Esophagus squamous epithelium (tissue), 5 donors: ENCODE results near the gene NECTIN1. TPM values are rescaled to one million over a fixed set of nuclear protein-coding genes. Genes with fewer than 3 reads are reported as not detected.

Experiments used
- DNase-seq: peaks from one replicate; lab custom pipeline; 2025; lab: John Stamatoyannopoulos, UW
- H3K27ac ChIP-seq, 4 donors: fragments of 200-600 bp; sonication (generic); one replicate each; pipeline ENCODE4 v1.5.1; 2016 to 2019; ENCODE audit warnings: mild to moderate bottlenecking in 1 of 4
- H3K27me3 ChIP-seq, 4 donors: fragments of 200-600 bp; sonication (generic); 1 replicate in 3 of 4; 2 replicates in 1 of 4; pipeline versions ENCODE4 v1.5.1 to v1.6.0; 2017 to 2021; ENCODE audit warnings: antibody characterized with exemption in 1 of 4
- H3K36me3 ChIP-seq, 3 donors: fragments of 200-600 bp; sonication (generic); one replicate each; pipeline ENCODE4 v1.5.1; 2016 to 2019
- H3K4me1 ChIP-seq, 3 donors: fragments of 200-600 bp; sonication (generic); one replicate each; pipeline ENCODE4 v1.5.1; 2017 to 2019
- H3K4me3 ChIP-seq, 4 donors: fragments of 200-600 bp; sonication (generic); 1 replicate in 3 of 4; 2 replicates in 1 of 4; pipeline ENCODE4 v1.5.1; 2016 to 2019; ENCODE audit warnings: mild to moderate bottlenecking in 2 of 4, moderate library complexity in 1 of 4
- H3K9me3 ChIP-seq, 3 donors: fragments of 200-600 bp; sonication (generic); one replicate each; pipeline ENCODE4 v1.5.1; 2016 to 2019
- POLR2A ChIP-seq, 4 donors: fragments of 450-650 bp; IDR thresholded peaks; one replicate each; pipeline ENCODE4 v1.6.1; 2017; ENCODE audit warnings: antibody characterized with exemption in 4 of 4, mild to moderate bottlenecking in 4 of 4, moderate library complexity in 3 of 4
- WGBS, 2 donors: methylation state at CpG; one replicate each; pipeline ENCODE4 v1.1.5; 2018; 5-methylcytosine and 5-hydroxymethylcytosine counted together
- intact Hi-C: fragments of 100-400 bp; cut with DNase I; formaldehyde crosslinking; loops from one replicate; pipeline ENCODE4 v1.15.0; 2022
- total RNA-seq, 4 donors: library from RNA; depleted of rRNA; stranded (reverse); fragments of >200 nt; gene quantifications; one replicate each; pipeline ENCODE4 v1.1.0, GENCODE V29; 2016
- TF ChIP-seq, protein P1 (sequence below), 6 experiments: fragments of 450-650 bp in 4 of 6; fragments of 200-600 bp in 2 of 6; sonication (generic) in 2 of 6; IDR thresholded peaks; one replicate each; pipeline ENCODE4 v1.5.1; 2016 to 2019; ENCODE audit warnings: antibody characterized with exemption in 6 of 6, mild to moderate bottlenecking in 4 of 6, moderate library complexity in 4 of 6
- donor health status: DM: yes; HTN: yes; CAD: no.

The NECTIN1 gene
- total RNA-seq, 4 donors from 2014 or later = 72.5 to 163 (median 117) TPM

DNA sequence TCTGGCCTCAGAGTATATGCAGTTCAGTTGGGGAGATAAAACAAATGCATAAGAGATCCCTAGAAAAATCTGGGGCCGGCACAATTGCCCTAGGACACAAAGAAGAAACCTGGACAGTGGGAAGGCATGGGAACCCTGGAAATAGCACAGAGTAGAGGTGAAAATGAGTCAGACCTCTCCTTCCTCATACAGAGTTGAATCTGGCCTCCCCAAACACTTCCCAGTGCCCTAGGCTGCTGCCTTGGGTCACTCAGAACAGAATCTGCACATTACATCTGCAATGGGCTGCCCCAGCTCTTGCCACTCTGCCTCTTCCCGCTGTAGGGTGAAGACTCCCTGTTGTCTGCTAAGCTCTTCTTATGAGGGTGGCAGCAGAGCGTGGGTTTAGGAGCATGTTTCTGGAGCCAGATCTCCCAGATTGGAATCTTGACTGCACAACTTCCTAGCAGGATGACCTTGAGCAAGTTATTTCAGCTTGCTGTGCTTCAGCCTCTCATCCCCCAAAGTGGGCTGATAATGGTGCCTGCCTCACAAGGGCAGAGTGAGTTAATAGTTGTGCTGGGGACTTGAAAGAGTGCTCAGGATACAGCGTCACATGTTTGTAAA, 47.1 kb upstream of the NECTIN1 start:
- intact Hi-C loops = no loop called here
- no peaks in the 10 kb centered on the region for H3K4me1 ChIP-seq
- H3K9me3 ChIP-seq = no peaks in the 10 kb centered on the region
- H3K27ac ChIP-seq = no peak overlapping the region
- 67 to 80% methylated on average over 3 to 4 of the region's 4 CpGs for WGBS, 2 donors
- H3K36me3 ChIP-seq = no peaks in the 10 kb centered on the region
- DNase-seq = no peak
- TF ChIP-seq, protein P1, sequence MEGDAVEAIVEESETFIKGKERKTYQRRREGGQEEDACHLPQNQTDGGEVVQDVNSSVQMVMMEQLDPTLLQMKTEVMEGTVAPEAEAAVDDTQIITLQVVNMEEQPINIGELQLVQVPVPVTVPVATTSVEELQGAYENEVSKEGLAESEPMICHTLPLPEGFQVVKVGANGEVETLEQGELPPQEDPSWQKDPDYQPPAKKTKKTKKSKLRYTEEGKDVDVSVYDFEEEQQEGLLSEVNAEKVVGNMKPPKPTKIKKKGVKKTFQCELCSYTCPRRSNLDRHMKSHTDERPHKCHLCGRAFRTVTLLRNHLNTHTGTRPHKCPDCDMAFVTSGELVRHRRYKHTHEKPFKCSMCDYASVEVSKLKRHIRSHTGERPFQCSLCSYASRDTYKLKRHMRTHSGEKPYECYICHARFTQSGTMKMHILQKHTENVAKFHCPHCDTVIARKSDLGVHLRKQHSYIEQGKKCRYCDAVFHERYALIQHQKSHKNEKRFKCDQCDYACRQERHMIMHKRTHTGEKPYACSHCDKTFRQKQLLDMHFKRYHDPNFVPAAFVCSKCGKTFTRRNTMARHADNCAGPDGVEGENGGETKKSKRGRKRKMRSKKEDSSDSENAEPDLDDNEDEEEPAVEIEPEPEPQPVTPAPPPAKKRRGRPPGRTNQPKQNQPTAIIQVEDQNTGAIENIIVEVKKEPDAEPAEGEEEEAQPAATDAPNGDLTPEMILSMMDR (IDR thresholded peaks at IDR 0.05) = no peak
- TF ChIP-seq POLR2A (IDR thresholded peaks at IDR 0.05) = no peak
- H3K27me3 ChIP-seq = peaks cover 0 to 47% (median 0%) of the 10 kb centered on the region in 4 donors
- H3K4me3 ChIP-seq = no peak overlapping the region

DNA sequence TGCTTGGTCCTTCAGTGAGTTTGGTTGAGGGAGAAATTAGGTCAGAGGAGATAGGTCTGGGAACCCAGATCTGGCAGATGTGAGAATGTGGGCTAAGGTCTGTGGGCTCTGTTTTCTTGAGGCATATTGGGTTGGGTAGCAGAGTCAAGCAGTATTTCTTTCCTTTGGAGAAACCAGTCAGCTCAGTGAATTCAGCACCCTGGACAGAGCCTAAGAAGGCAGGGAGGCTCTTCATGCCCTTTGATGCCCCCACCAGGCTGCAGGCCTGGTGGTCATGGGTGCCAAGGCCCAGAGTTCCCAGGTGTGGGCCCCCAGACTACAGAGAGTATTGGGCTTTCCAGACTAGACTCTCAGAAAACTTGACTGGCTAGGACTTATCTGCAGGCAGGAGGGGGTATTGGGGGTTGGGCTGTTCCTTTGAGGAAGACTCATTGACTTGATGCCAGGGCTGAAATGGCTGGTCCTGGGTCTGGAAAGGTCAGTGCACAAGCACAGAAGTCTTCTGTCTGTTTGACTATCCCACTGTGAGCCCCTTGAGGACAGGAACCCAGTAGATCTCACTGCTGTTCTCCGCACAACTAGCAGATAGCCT, 45.3 kb upstream of the NECTIN1 start:
- intact Hi-C loops = no loop called here
- no peak for DNase-seq
- WGBS, 2 donors = 100% methylated on average over 1 of the region's 1 CpG; no CpG with 5 or more reads in 1 of the 2 donors
- H3K27ac ChIP-seq = no peak overlapping the region
- H3K9me3 ChIP-seq = no peaks in the 10 kb centered on the region
- TF ChIP-seq, protein P1 (IDR thresholded peaks at IDR 0.05) = no peak
- no peak for TF ChIP-seq POLR2A (IDR thresholded peaks at IDR 0.05)
- H3K4me3 ChIP-seq = no peak overlapping the region
- H3K36me3 ChIP-seq = no peaks in the 10 kb centered on the region
- H3K27me3 ChIP-seq = peaks cover 0 to 54% (median 0%) of the 10 kb centered on the region in 4 donors
- H3K4me1 ChIP-seq = no peaks in the 10 kb centered on the region

DNA sequence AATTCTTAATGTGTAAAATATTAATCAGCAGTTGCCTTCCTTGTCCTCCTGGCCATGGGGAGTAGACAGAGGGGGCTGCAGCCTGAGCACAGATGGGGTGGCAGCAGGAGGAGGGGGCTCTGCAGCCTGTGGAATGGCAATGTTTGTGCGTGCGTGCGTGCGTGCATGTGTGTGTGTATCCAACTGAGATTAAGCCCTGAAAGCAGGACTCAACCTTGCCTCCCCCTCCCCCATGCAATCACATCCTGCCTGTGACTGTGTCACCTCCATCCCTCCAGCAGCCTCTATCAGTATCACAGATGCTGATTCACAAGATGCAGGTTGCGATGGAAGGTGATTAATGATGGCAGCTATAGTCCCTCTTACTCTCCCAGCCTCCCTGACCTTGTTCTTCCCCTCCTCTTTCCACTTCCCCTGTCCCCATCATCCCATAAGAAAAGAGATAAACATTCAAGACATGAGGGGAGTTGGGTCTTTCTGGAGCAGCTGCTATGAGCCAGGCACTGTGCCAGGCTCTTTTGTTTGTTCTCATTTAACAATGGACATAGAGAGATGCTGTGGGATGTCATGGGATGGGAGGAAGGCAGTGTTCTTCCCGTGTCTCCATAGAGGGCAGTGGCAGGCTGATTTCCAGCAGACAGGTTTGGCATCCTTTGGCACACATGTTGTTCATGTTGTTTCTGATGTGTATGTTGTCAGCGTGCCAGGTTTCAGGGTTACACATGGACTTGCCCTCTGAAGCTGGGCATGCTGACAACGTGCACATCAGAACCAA, 43.8 kb upstream of the NECTIN1 start:
- TF ChIP-seq, protein P1 (IDR thresholded peaks at IDR 0.05) = no peak
- no peak for TF ChIP-seq POLR2A (IDR thresholded peaks at IDR 0.05)
- Histone ChIP-seq H3K27ac (no peak overlapping the region), H3K27me3 (peaks cover 0 to 57% (median 0%) of the 10 kb centered on the region in 4 donors), H3K36me3 (no peaks in the 10 kb centered on the region), H3K4me1 (no peaks in the 10 kb centered on the region), H3K4me3 (no peak overlapping the region), H3K9me3 (no peaks in the 10 kb centered on the region)
- WGBS, 2 donors = 57 to 78% methylated on average over 6 to 7 of the region's 8 CpGs
- DNase-seq = no peak
- intact Hi-C loops = no loop called here

DNA sequence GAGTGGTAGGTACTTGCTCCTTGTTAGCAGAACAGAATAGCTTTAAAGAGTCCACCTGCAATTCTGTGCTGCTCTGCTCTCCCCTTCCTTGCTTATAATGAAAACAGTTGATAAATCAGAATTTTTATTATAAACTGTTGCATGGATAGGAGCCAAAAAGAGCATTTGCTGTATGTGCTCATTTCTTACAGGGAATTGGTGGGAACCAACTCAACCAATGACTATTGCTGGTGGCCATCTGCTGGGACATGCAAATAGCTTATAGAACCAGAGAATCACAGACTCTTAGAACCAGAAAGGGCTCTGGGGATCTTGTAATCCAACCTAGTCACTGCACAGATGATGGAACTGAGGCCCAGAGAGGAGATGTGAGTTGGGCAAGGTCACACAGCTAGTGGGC, 43.1 kb upstream of the NECTIN1 start:
- intact Hi-C loops = no loop called here
- Histone ChIP-seq H3K4me3 (no peak overlapping the region), H3K27ac (no peak overlapping the region), H3K9me3 (no peaks in the 10 kb centered on the region), H3K27me3 (peaks cover 0 to 54% (median 0%) of the 10 kb centered on the region in 4 donors), H3K36me3 (no peaks in the 10 kb centered on the region), H3K4me1 (no peaks in the 10 kb centered on the region)
- DNase-seq = no peak
- TF ChIP-seq POLR2A (IDR thresholded peaks at IDR 0.05) = no peak
- TF ChIP-seq, protein P1 (IDR thresholded peaks at IDR 0.05) = no peak
